ENCODE data around the gene A3GALT2.
"Not testable (repeated sequence)": the region's sequence is repeated elsewhere in the genome, so short reads cannot be mapped to it uniquely, and the experiment has no call there.

The A3GALT2 gene

DNA sequence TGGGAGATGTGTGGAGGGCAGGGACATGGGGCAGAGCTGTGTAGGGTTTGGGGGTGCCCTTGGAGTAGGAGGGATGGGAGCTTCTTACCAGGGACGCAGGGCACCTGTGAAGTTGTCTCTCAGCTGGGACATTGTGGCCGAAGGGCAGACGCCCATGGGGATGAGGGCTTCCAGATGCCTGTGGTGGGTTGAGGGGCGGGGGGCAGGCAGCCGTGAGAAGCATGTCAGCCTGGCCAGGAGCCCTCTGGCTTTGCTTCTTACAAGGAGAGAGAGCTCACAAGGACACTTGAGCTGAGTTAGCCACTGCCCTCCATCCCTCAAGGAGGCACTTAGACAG, 8.5 kb downstream of the A3GALT2 start:
- TF ChIP-seq, protein P1, sequence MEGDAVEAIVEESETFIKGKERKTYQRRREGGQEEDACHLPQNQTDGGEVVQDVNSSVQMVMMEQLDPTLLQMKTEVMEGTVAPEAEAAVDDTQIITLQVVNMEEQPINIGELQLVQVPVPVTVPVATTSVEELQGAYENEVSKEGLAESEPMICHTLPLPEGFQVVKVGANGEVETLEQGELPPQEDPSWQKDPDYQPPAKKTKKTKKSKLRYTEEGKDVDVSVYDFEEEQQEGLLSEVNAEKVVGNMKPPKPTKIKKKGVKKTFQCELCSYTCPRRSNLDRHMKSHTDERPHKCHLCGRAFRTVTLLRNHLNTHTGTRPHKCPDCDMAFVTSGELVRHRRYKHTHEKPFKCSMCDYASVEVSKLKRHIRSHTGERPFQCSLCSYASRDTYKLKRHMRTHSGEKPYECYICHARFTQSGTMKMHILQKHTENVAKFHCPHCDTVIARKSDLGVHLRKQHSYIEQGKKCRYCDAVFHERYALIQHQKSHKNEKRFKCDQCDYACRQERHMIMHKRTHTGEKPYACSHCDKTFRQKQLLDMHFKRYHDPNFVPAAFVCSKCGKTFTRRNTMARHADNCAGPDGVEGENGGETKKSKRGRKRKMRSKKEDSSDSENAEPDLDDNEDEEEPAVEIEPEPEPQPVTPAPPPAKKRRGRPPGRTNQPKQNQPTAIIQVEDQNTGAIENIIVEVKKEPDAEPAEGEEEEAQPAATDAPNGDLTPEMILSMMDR (IDR thresholded peaks at IDR 0.05; ENCODE audit: low read depth, low read length, missing control alignments), result no peak
- in situ Hi-C loops (cut with HindIII; ENCODE audit: low sequenced_read_pairs), result no loop called here
- DNase-seq (ENCODE audit: low read depth), result no peak
- no peak overlapping the region for H3K4me3 ChIP-seq (ENCODE audit: low read depth, low read length)

DNA sequence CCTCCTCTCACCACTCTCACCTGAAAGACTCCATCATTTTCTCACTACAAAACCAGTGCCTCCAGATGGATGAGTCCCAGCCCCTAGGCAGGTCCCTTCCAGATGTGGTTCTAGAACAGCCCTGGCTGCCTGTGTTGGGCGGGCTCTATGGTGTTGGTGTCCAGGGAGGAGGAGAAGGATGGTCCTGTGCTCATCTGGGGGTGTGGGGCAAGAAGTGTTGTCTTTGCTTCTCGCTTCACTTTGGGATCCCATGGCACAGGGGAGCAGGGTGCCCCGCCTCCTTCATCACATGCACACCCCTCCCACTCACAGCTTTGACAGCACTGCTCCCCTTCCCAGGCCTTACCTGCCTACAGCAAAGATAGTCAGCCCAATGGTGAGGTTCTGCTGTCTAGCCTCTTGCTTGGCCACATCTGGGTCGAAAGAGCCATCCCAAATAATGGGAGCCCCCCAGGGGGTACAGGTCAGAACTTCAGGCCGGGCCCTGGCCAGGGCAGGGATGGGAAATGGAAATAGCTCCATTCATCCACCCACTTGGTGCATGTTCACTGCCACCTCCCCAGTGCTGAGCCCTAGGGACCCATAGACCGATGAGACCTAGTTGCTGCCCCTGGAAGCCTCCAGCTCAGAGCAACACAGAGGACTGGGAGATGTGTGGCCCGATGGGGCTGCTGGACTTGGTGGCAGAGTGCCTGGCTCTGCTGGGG, 9.0 kb downstream of the A3GALT2 start:
- TF ChIP-seq, protein P1 (IDR thresholded peaks at IDR 0.05; ENCODE audit: low read depth, low read length, missing control alignments), result no peak
- in situ Hi-C loops (cut with HindIII; ENCODE audit: low sequenced_read_pairs), result no loop called here
- DNase-seq (ENCODE audit: low read depth), result no peak
- H3K4me3 ChIP-seq (ENCODE audit: low read depth, low read length), result no peak overlapping the region

DNA sequence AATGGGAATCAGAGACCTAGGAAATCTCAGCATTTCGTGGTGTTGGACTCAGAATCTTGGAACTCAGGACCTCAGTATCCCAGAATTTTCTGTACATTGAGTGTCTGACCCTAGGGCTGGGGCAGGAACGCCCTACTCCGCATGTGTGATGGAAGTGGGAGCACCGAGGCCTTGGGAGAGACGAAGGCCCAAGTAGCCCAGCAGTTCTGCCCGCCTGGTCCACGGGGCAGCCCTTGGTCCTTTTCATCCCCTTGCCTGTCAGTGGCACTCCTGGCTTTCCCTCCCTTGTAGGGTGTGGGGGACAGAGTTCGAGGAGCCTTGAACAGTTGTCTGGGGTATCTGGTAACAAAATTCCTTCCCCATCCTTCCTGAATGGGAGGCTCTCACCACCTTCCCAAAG, 10.2 kb downstream of the A3GALT2 start:
- TF ChIP-seq, protein P1 (IDR thresholded peaks at IDR 0.05; ENCODE audit: low read depth, low read length, missing control alignments), result no peak
- in situ Hi-C loops (cut with HindIII; ENCODE audit: low sequenced_read_pairs), result no loop called here
- DNase-seq (ENCODE audit: low read depth), result no peak

DNA sequence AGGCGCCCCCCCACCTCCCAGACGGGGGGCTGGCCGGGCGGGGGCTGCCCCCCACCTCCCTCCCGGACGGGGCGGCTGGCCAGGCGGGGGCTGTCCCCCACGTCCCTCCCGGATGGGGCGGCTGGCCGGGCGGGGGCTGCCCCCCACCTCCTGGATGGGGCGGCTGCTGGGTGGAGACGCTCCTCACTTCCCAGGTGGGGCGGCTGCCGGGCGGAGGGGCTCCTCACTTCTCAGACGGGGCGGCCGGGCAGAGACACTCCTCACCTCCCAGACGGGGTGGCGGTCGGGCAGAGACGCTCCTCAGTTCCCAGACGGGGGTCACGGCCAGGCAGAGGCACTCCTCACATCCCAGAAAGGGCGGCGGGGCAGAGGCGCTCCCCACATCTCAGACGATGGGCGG, 11.5 kb downstream of the A3GALT2 start:
- DNase-seq (ENCODE audit: low read depth); H3K4me3 ChIP-seq (ENCODE audit: low read depth, low read length); in situ Hi-C loops (cut with HindIII; ENCODE audit: low sequenced_read_pairs): not testable (repeated sequence)

More for the DNA sequence above, 10.2 kb downstream of the A3GALT2 start:
- H3K4me3 ChIP-seq (ENCODE audit: low read depth, low read length), result no peak overlapping the region

DNA sequence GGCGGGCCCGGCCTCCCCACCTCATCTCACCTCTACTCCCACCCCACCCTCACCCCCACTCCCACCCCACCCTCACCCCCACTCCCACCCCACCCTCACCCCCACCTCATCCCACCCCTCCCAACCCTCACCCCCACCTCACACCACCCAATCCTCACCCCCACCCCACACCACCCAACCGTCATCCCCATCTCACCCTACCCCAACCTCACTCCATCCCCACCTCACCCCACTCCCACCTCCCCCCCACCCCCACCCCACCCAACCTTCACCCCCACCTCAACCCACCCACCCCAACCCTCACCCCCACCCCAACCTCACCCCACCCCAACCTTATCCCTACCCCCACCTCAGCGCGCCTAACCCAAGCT, 13.4 kb downstream of the A3GALT2 start:
- DNase-seq (ENCODE audit: low read depth), result no peak
- TF ChIP-seq, protein P1 (IDR thresholded peaks at IDR 0.05; ENCODE audit: low read depth, low read length, missing control alignments), result no peak
- in situ Hi-C loops (cut with HindIII; ENCODE audit: low sequenced_read_pairs), result no loop called here
- no peak overlapping the region for H3K4me3 ChIP-seq (ENCODE audit: low read depth, low read length)

DNA sequence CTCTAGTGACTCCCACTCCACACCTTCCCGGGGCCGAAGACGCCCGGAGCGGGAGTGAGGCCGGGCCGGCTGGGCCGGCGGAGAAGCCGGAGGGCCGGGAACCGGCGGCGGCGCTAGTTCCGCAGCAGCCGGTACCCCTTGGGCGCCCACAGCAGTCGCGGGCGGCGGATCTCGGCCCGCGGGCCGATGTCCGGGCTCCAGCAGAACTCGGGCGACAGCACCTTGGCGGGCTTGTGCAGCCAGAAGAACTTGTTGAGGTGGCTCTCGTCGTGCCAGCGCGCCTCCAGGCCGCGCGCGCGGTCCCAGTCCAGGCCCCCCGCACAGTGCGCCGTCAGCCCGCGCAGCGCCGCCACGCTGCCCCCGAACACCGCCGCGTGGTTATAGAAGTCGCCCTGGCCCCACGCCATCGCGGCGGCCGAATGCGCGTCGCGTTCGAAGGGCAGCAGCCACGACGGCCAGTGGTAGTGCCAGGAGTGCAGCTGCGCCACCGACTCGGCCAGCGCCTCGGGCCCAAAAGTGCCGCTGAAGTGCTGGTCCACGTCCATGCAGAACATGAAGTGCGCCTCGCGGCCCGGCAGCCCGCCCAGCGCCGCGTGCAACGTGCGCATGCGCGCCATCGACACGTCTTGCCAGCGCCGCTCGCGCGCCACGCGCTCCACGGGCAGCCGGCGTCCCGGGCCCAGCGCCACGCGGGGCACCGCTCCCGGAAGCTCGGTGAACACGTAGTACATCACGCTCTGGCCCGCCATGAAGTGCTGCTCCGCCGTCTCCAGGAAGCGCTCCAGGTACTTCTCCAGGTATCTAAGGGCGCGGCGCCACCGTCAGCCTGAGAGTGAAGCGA, 14.0 kb downstream of the A3GALT2 start:
- H3K4me3 ChIP-seq (ENCODE audit: low read depth, low read length), result no peak overlapping the region
- no peak for DNase-seq (ENCODE audit: low read depth)
- TF ChIP-seq, protein P1 (IDR thresholded peaks at IDR 0.05; ENCODE audit: low read depth, low read length, missing control alignments), result no peak
- in situ Hi-C loops (cut with HindIII; ENCODE audit: low sequenced_read_pairs), result no loop called here

All from astrocyte of the cerebellum (primary cell).